Kasumi-1 (cell line): ENCODE results near the gene SRPRA.
A peak's percentile ranks its signal among the peaks of the same experiment; 100 is the strongest.

Source experiments
- DNase-seq, 2 experiments: peaks; one replicate each; lab custom pipeline; 2025; lab: John Stamatoyannopoulos, UW

Gene SRPRA

GRCh38 chr11:126229858-126230540 lies 38.7 kb downstream of the SRPRA start:
- DNase-seq: no peak

- DNase-seq: no peak
These were observed 42.2 kb downstream of the SRPRA start for GRCh38 chr11:126226334-126227084.

- no peak for DNase-seq
These were observed 43.4 kb downstream of the SRPRA start for GRCh38 chr11:126225295-126225665.

GRCh38 chr11:126224647-126225294 lies 43.9 kb downstream of the SRPRA start:
- DNase-seq: no peak

GRCh38 chr11:126219547-126219946 lies 49.1 kb downstream of the SRPRA start:
- DNase-seq: no peak

GRCh38 chr11:126217491-126217890 lies 51.2 kb downstream of the SRPRA start:
- peak; percentile 56 to 57 for DNase-seq

GRCh38 chr11:126216526-126217305 lies 52.0 kb downstream of the SRPRA start:
- no peak for DNase-seq

- DNase-seq: no peak
These were observed 53.9 kb downstream of the SRPRA start for GRCh38 chr11:126214841-126215240.

GRCh38 chr11:126214441-126214840 lies 54.3 kb downstream of the SRPRA start:
- DNase-seq: no peak
